H9 (cell line): ENCODE measurements around the gene OR2A5. TPM values are rescaled to one million over a fixed set of nuclear protein-coding genes. Genes with fewer than 3 reads are reported as not detected.

Experiments used
- DNase-seq: peaks from one replicate; pipeline ENCODE4 v3.0.0-alpha.2; 2017
- H2AFZ ChIP-seq: one replicate; pipeline ENCODE4 v1.6.1; 2013; ENCODE audit warnings: mild to moderate bottlenecking, low read length, control low read depth, moderate library complexity
- H2AK5ac ChIP-seq: 2 replicates; pipeline ENCODE4 v1.6.1; 2013; ENCODE audit warnings: low read length, control low read depth, mixed read lengths; ENCODE audit not compliant: insufficient read length
- H2BK120ac ChIP-seq: one replicate; pipeline ENCODE4 v1.6.1; 2013; ENCODE audit warnings: low read depth, mild to moderate bottlenecking, low read length, control low read depth, inconsistent platforms; ENCODE audit not compliant: poor library complexity, severe bottlenecking
- H2BK12ac ChIP-seq: 2 replicates; pipeline ENCODE4 v1.6.1; 2013; ENCODE audit warnings: low read length, control low read depth, mixed read lengths, low read depth; ENCODE audit not compliant: insufficient read length
- H2BK15ac ChIP-seq: 2 replicates; pipeline ENCODE4 v1.6.1; 2013; ENCODE audit warnings: low read depth, low read length, control low read depth
- H2BK20ac ChIP-seq: one replicate; pipeline ENCODE4 v1.6.1; 2013; ENCODE audit warnings: low read depth, mild to moderate bottlenecking, low read length, control low read depth, inconsistent platforms; ENCODE audit not compliant: poor library complexity, severe bottlenecking
- H2BK5ac ChIP-seq: 2 replicates; pipeline ENCODE4 v1.6.1; 2013; ENCODE audit warnings: low read length, control low read depth, mixed read lengths; ENCODE audit not compliant: insufficient read length
- H3K14ac ChIP-seq: 2 replicates; pipeline ENCODE4 v1.6.1; 2013; ENCODE audit warnings: low read length, control low read depth; ENCODE audit not compliant: insufficient read depth
- H3K18ac ChIP-seq: 2 replicates; pipeline ENCODE4 v1.6.1; 2013; ENCODE audit warnings: low read depth, mild to moderate bottlenecking, mixed read lengths, low read length, control low read depth; ENCODE audit not compliant: insufficient read length
- H3K23ac ChIP-seq: 2 replicates; pipeline ENCODE4 v1.6.1; 2013; ENCODE audit warnings: low read length, control low read depth, mixed read lengths, low read depth; ENCODE audit not compliant: insufficient read length
- H3K23me2 ChIP-seq: 2 replicates; pipeline ENCODE4 v1.6.1; 2013; ENCODE audit warnings: low read depth, mild to moderate bottlenecking, mixed read lengths, low read length, control low read depth; ENCODE audit not compliant: insufficient read length, poor library complexity, severe bottlenecking
- H3K27ac ChIP-seq: 2 replicates; pipeline ENCODE4 v1.5.1; 2013; ENCODE audit warnings: low read length, control low read depth, mixed read lengths, low read depth; ENCODE audit not compliant: insufficient read length
- H3K27me3 ChIP-seq: 2 replicates; pipeline ENCODE4 v1.6.1; 2013; ENCODE audit warnings: low read length, control low read depth, inconsistent platforms; ENCODE audit not compliant: insufficient read depth
- H3K4ac ChIP-seq: 2 replicates; pipeline ENCODE4 v1.6.1; 2013; ENCODE audit warnings: low read depth, mild to moderate bottlenecking, control low read depth, inconsistent platforms, low read length, moderate library complexity
- H3K4me1 ChIP-seq: 2 replicates; pipeline ENCODE4 v1.6.1; 2013; ENCODE audit warnings: low read length, control low read depth, inconsistent platforms; ENCODE audit not compliant: insufficient read depth
- H3K4me2 ChIP-seq: 2 replicates; pipeline ENCODE4 v1.6.1; 2013; ENCODE audit warnings: low read length, control low read depth, mixed read lengths; ENCODE audit not compliant: insufficient read length, insufficient read depth
- H3K56ac ChIP-seq: 2 replicates; pipeline ENCODE4 v1.6.1; 2013; ENCODE audit warnings: low read depth, mild to moderate bottlenecking, mixed read lengths, low read length, control low read depth; ENCODE audit not compliant: insufficient read length
- H3K79me1 ChIP-seq: 2 replicates; pipeline ENCODE4 v1.6.1; 2013; ENCODE audit warnings: low read depth, mild to moderate bottlenecking, moderate library complexity, low read length, control low read depth, inconsistent platforms; ENCODE audit not compliant: insufficient read depth, poor library complexity, severe bottlenecking
- H3K79me2 ChIP-seq: 2 replicates; pipeline ENCODE4 v1.6.1; 2013; ENCODE audit warnings: low read length, control low read depth, inconsistent platforms; ENCODE audit not compliant: insufficient read depth
- H3K9ac ChIP-seq: 2 replicates; pipeline ENCODE4 v1.6.1; 2013; ENCODE audit warnings: low read length, control low read depth, mixed read lengths; ENCODE audit not compliant: insufficient read length; ENCODE audit errors: extremely low read depth
- H3K9me3 ChIP-seq: one replicate; pipeline ENCODE4 v1.6.1; 2013; ENCODE audit warnings: low read depth, low read length, inconsistent platforms; ENCODE audit not compliant: control insufficient read depth
- H3T11ph ChIP-seq: one replicate; pipeline ENCODE4 v1.6.1; 2013; ENCODE audit warnings: mild to moderate bottlenecking, low read length, control low read depth, inconsistent platforms
- H4K20me1 ChIP-seq: one replicate; pipeline ENCODE4 v1.6.1; 2013; ENCODE audit not compliant: control insufficient read depth, insufficient read length, insufficient read depth
- H4K5ac ChIP-seq: 2 replicates; pipeline ENCODE4 v1.6.1; 2013; ENCODE audit warnings: low read depth, mild to moderate bottlenecking, mixed read lengths, low read length, control low read depth; ENCODE audit not compliant: insufficient read length
- H4K8ac ChIP-seq: replicated peaks from 2 replicates; pipeline ENCODE4 v1.6.1; 2013; ENCODE audit warnings: low read length, control low read depth, mixed read lengths, low read depth; ENCODE audit not compliant: insufficient read length
- H4K91ac ChIP-seq: 2 replicates; pipeline ENCODE4 v1.6.1; 2013; ENCODE audit warnings: low read depth, mild to moderate bottlenecking, moderate library complexity, mixed read lengths, low read length, control low read depth; ENCODE audit not compliant: insufficient read length
- H3K27ac Mint-ChIP-seq, 3 experiments: 2 replicates in 2 of 3; 3 replicates in 1 of 3; pipeline ENCODE4 v1.8.0; 2020 to 2021; ENCODE audit warnings: mixed read lengths in 3 of 3, mild to moderate bottlenecking in 1 of 3, moderate library complexity in 1 of 3
- H3K27me3 Mint-ChIP-seq: 2 replicates; pipeline ENCODE4 v1.8.0; 2021; ENCODE audit warnings: low read depth, mild to moderate bottlenecking, moderate library complexity, mixed read lengths
- H3K36me3 Mint-ChIP-seq, 3 experiments: 2 replicates in 2 of 3; 3 replicates in 1 of 3; pipeline ENCODE4 v1.8.0; 2020 to 2021; ENCODE audit warnings: low read depth in 3 of 3, mixed read lengths in 3 of 3; ENCODE audit not compliant: insufficient read depth in 1 of 3
- H3K4me1 Mint-ChIP-seq, 2 experiments: 2 replicates each; pipeline ENCODE4 v1.8.0; 2020; ENCODE audit warnings: mixed read lengths in 2 of 2
- H3K4me3 Mint-ChIP-seq, 2 experiments: 2 replicates in 1 of 2; 3 replicates in 1 of 2; pipeline ENCODE4 v1.8.0; 2020 to 2021; ENCODE audit warnings: mild to moderate bottlenecking in 2 of 2, mixed read lengths in 2 of 2, moderate library complexity in 1 of 2
- H3K9me3 Mint-ChIP-seq, 2 experiments: 2 replicates in 1 of 2; 3 replicates in 1 of 2; pipeline ENCODE4 v1.8.0; 2020; ENCODE audit warnings: mild to moderate bottlenecking in 2 of 2, mixed read lengths in 2 of 2, moderate library complexity in 1 of 2
- CTCF ChIP-seq: fragments of 200-600 bp; sonication (generic); conservative IDR thresholded peaks from 3 replicates; pipeline ENCODE4 v1.8.0; 2021; ENCODE audit warnings: antibody characterized with exemption, mild to moderate bottlenecking
- whole genome bisulfite sequencing: extraction: QIAGEN DNeasy Blood & Tissue Kit; methylation state at CpG from one replicate; pipeline ENCODE4 v1.1.7; 2013; ENCODE audit warnings: missing lambda C conversion rate, low lambda C conversion rate, mixed read lengths; ENCODE audit not compliant: insufficient read length; ENCODE audit errors: extremely low coverage; 5-methylcytosine and 5-hydroxymethylcytosine counted together
- total RNA-seq: library from RNA; stranded (reverse); gene quantifications from 2 replicates; pipeline ENCODE4 v1.2.1, GENCODE V29; 2021

The OR2A5 gene
- total RNA-seq, 1 experiment from 2014 or later: not detected

DNA sequence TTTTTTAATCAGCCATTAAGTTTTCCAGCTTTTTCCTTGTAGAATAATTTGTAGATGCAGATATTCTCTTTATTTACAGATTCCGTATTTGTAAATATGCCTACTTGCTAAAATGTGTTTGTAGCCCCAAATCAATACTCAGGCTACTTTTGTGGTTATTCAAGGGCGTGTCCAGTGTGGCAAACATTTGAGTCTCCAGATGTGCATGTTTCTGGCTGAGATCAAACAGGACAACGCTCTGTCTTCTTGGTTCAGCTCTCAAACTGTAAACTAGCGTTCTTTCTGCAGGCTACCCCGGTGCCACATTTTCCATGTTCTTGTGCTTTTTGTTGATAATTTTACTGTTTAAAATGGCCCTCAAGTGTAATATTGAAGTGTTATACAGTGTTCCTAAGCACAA, 16.2 kb upstream of the OR2A5 start:
- Mint-ChIP-seq H3K4me3 (no peak overlapping the region), H3K27me3 (no peaks in the 10 kb centered on the region)

More for the DNA sequence above, 16.2 kb upstream of the OR2A5 start:
- no peak overlapping the region for H4K8ac ChIP-seq
- no peak overlapping the region for H2BK120ac ChIP-seq
- H2BK5ac ChIP-seq: no peak overlapping the region
- TF ChIP-seq CTCF: no peak
- no peak overlapping the region for H2BK15ac ChIP-seq
- H3K9me3 ChIP-seq: no peaks in the 10 kb centered on the region
- no peaks in the 10 kb centered on the region for H3K4me1 ChIP-seq
- no peak overlapping the region for H3K27ac ChIP-seq
- H3K27me3 ChIP-seq: no peaks in the 10 kb centered on the region
- no peak overlapping the region for H3K18ac ChIP-seq
- H4K20me1 ChIP-seq: no peaks in the 10 kb centered on the region
- no peaks in the 10 kb centered on the region for H3K79me2 ChIP-seq
- H2AK5ac ChIP-seq: no peak overlapping the region
- H3K4me2 ChIP-seq: no peak overlapping the region
- Mint-ChIP-seq H3K27ac (no peak overlapping the region), H3K36me3 (no peaks in the 10 kb centered on the region), H3K9me3 (no peaks in the 10 kb centered on the region), H3K4me1 (no peaks in the 10 kb centered on the region; a peak in 1 of 4 replicates)
- WGBS: no CpG with 5 or more reads among the region's 5 CpGs
- H2AFZ ChIP-seq: no peak overlapping the region
- H3K4ac ChIP-seq: no peak overlapping the region
- no peak overlapping the region for H3K56ac ChIP-seq
- no peak overlapping the region for H3T11ph ChIP-seq
- no peak overlapping the region for H3K14ac ChIP-seq
- H3K23ac ChIP-seq: no peak overlapping the region
- no peak overlapping the region for H2BK12ac ChIP-seq
- H3K9ac ChIP-seq: no peak overlapping the region
- no peaks in the 10 kb centered on the region for H3K79me1 ChIP-seq
- no peak overlapping the region for H2BK20ac ChIP-seq
- no peaks in the 10 kb centered on the region for H3K23me2 ChIP-seq
- DNase-seq: no peak
- H4K91ac ChIP-seq: no peak overlapping the region
- no peak overlapping the region for H4K5ac ChIP-seq
